IMR-90 (cell line): Measurements from ENCODE around the gene BICD1. TPM values are rescaled to one million over a fixed set of nuclear protein-coding genes. Genes with fewer than 3 reads are reported as not detected.

ENCODE experiments used
- ATAC-seq: fragments of 200-7000 bp; cut with Tn5 transposase; 2 replicates; pipeline ENCODE4 v1.9.1; 2020; ENCODE audit warnings: low read depth, mild to moderate bottlenecking, moderate library complexity
- BruUV-seq: library from RNA; stranded (reverse); fragments of 400-500 nt; replicated peaks from 2 replicates; lab custom pipeline; 2021; lab: Mats Ljungman, UMichigan
- CTCF ChIA-PET: fragments of 300-600 bp; formaldehyde crosslinking; extraction: SDS; loops from one replicate; lab custom pipeline; 2021; ENCODE audit warnings: antibody characterized with exemption; lab: Yijun Ruan, JAX
- POLR2A ChIA-PET: fragments of 300-600 bp; sonication (Branson Sonifier 250); formaldehyde crosslinking; loops from one replicate; lab custom pipeline; 2022; ENCODE audit warnings: antibody characterized with exemption; ENCODE audit not compliant: unreplicated experiment; lab: Charles Lee
- DNase-seq: peaks from one replicate; pipeline ENCODE4 v3.0.0; 2013
- H2AFZ ChIP-seq: replicated peaks from 2 replicates; pipeline ENCODE3; 2013; ENCODE audit warnings: low read length, mild to moderate bottlenecking; ENCODE audit not compliant: poor library complexity
- H2AK5ac ChIP-seq: 2 replicates; pipeline ENCODE4 v1.6.1; 2013; ENCODE audit warnings: low read depth, low read length, inconsistent platforms
- H2AK9ac ChIP-seq: replicated peaks from 2 replicates; pipeline ENCODE3; 2013; ENCODE audit warnings: mild to moderate bottlenecking, low read depth, low read length, moderate library complexity; ENCODE audit not compliant: poor library complexity
- H2BK120ac ChIP-seq: 2 replicates; pipeline ENCODE4 v1.6.1; 2013; ENCODE audit warnings: low read depth, low read length, inconsistent platforms
- H2BK15ac ChIP-seq: 3 replicates; pipeline ENCODE4 v1.6.1; 2013; ENCODE audit warnings: low read depth, low read length, inconsistent platforms
- H2BK20ac ChIP-seq: 2 replicates; pipeline ENCODE4 v1.6.1; 2013; ENCODE audit warnings: low read depth, mild to moderate bottlenecking, inconsistent platforms, low read length, moderate library complexity
- H2BK5ac ChIP-seq: 2 replicates; pipeline ENCODE4 v1.6.1; 2013; ENCODE audit warnings: mild to moderate bottlenecking, low read depth, low read length, inconsistent platforms; ENCODE audit not compliant: poor library complexity, severe bottlenecking
- H3K14ac ChIP-seq: replicated peaks from 2 replicates; pipeline ENCODE4 v1.6.1; 2013; ENCODE audit warnings: low read depth, low read length, inconsistent platforms
- H3K18ac ChIP-seq: 2 replicates; pipeline ENCODE4 v1.6.1; 2013; ENCODE audit warnings: low read depth, low read length, control low read depth
- H3K23ac ChIP-seq: 2 replicates; pipeline ENCODE4 v1.6.1; 2013; ENCODE audit warnings: low read depth, low read length, inconsistent platforms
- H3K27ac ChIP-seq: 2 replicates; pipeline ENCODE4 v1.5.1; 2013; ENCODE audit warnings: mild to moderate bottlenecking, control low read depth, low read length; ENCODE audit not compliant: insufficient read depth
- H3K27me3 ChIP-seq: 2 replicates; pipeline ENCODE4 v1.6.1; 2013; ENCODE audit warnings: low read length; ENCODE audit not compliant: control insufficient read depth, insufficient read depth
- H3K36me3 ChIP-seq: 2 replicates; pipeline ENCODE4 v1.6.1; 2013; ENCODE audit warnings: low read length, mixed read lengths; ENCODE audit not compliant: control insufficient read depth, insufficient read depth
- H3K4ac ChIP-seq: 2 replicates; pipeline ENCODE4 v1.6.1; 2013; ENCODE audit warnings: low read depth, low read length, inconsistent platforms
- H3K4me1 ChIP-seq: 2 replicates; pipeline ENCODE4 v1.6.1; 2013; ENCODE audit warnings: low read length, mixed read lengths; ENCODE audit not compliant: control insufficient read depth, insufficient read depth
- H3K4me2 ChIP-seq: 2 replicates; pipeline ENCODE4 v1.6.1; 2013; ENCODE audit warnings: low read depth, mild to moderate bottlenecking, control low read depth, low read length, moderate library complexity
- H3K4me3 ChIP-seq: 2 replicates; pipeline ENCODE4 v1.5.1; 2013; ENCODE audit warnings: low read depth, mild to moderate bottlenecking, control low read depth, low read length, moderate library complexity; ENCODE audit not compliant: insufficient read depth
- H3K56ac ChIP-seq: 2 replicates; pipeline ENCODE4 v1.6.1; 2013; ENCODE audit warnings: low read length, inconsistent platforms; ENCODE audit not compliant: insufficient read depth; ENCODE audit errors: extremely low read depth
- H3K79me1 ChIP-seq, 2 experiments: 2 replicates each; pipeline ENCODE4 v1.6.1; 2013; ENCODE audit warnings: low read length in 2 of 2, inconsistent platforms in 1 of 2, low read depth in 1 of 2
- H3K9ac ChIP-seq: 2 replicates; pipeline ENCODE4 v1.6.1; 2013; ENCODE audit warnings: low read depth, low read length, control low read depth
- H3K9me1 ChIP-seq: 2 replicates; pipeline ENCODE4 v1.6.1; 2013; ENCODE audit warnings: low read length, inconsistent platforms; ENCODE audit not compliant: insufficient read depth
- H3K9me3 ChIP-seq: 2 replicates; pipeline ENCODE4 v1.6.1; 2013; ENCODE audit warnings: low read length; ENCODE audit not compliant: control insufficient read depth, insufficient read depth
- H4K20me1 ChIP-seq: 2 replicates; pipeline ENCODE4 v1.6.1; 2013; ENCODE audit warnings: low read length, inconsistent platforms; ENCODE audit not compliant: insufficient read depth
- H4K5ac ChIP-seq: 2 replicates; pipeline ENCODE4 v1.6.1; 2013; ENCODE audit warnings: mild to moderate bottlenecking, low read depth, low read length, control low read depth
- H4K8ac ChIP-seq, 2 experiments: 2 replicates each; pipeline ENCODE4 v1.6.1; 2013; ENCODE audit warnings: low read depth in 2 of 2, low read length in 2 of 2, control low read depth in 1 of 2, inconsistent platforms in 1 of 2
- H4K91ac ChIP-seq: 2 replicates; pipeline ENCODE4 v1.6.1; 2013; ENCODE audit warnings: low read depth, low read length, inconsistent platforms; ENCODE audit not compliant: insufficient read depth
- BHLHE40 ChIP-seq: fragments of 150-350 bp; IDR thresholded peaks from 2 replicates; pipeline ENCODE4 v1.6.1; 2016; ENCODE audit warnings: mild to moderate bottlenecking, low read depth, low read length
- CEBPB ChIP-seq: IDR thresholded peaks from 2 replicates; pipeline ENCODE4 v1.6.1; 2012; ENCODE audit warnings: low read depth, low read length, improper control_type of control experiment
- CHD1 ChIP-seq: IDR thresholded peaks from 2 replicates; pipeline ENCODE4 v1.6.1; 2012; ENCODE audit warnings: low read depth, low read length, improper control_type of control experiment
- CTCF ChIP-seq: conservative IDR thresholded peaks from 2 replicates; pipeline ENCODE4 v1.5.1; 2012; ENCODE audit warnings: mild to moderate bottlenecking, low read depth, low read length, improper control_type of control experiment
- ELK1 ChIP-seq: fragments of 150-350 bp; IDR thresholded peaks from 2 replicates; pipeline ENCODE4 v1.6.1; 2016; ENCODE audit warnings: low read depth, mild to moderate bottlenecking, low read length, moderate library complexity, borderline replicate concordance
- FOS ChIP-seq: fragments of 150-350 bp; IDR thresholded peaks from 2 replicates; pipeline ENCODE4 v1.6.1; 2016; ENCODE audit warnings: low read depth, low read length
- MAFK ChIP-seq: IDR thresholded peaks from 2 replicates; pipeline ENCODE4 v1.6.1; 2012; ENCODE audit warnings: low read depth, low read length, improper control_type of control experiment
- MAZ ChIP-seq: IDR thresholded peaks from 2 replicates; pipeline ENCODE4 v1.6.1; 2012; ENCODE audit warnings: low read depth, mild to moderate bottlenecking, low read length, improper control_type of control experiment, moderate library complexity, borderline replicate concordance
- NFE2L2 ChIP-seq: fragments of 150-350 bp; IDR thresholded peaks from 2 replicates; pipeline ENCODE4 v1.6.1; 2016; ENCODE audit warnings: low read depth, mild to moderate bottlenecking, low read length
- RAD21 ChIP-seq: IDR thresholded peaks from 2 replicates; pipeline ENCODE4 v1.6.1; 2012; ENCODE audit warnings: low read length, improper control_type of control experiment
- RCOR1 ChIP-seq: IDR thresholded peaks from 2 replicates; pipeline ENCODE4 v1.6.1; 2012; ENCODE audit warnings: mild to moderate bottlenecking, low read length, improper control_type of control experiment; ENCODE audit not compliant: insufficient replicate concordance
- RFX5 ChIP-seq: IDR thresholded peaks from 2 replicates; pipeline ENCODE4 v1.8.0; 2012; ENCODE audit warnings: low read depth, mild to moderate bottlenecking, low read length, moderate library complexity
- SMC3 ChIP-seq: fragments of 150-350 bp; IDR thresholded peaks from 2 replicates; pipeline ENCODE4 v1.6.1; 2016; ENCODE audit warnings: low read depth, mild to moderate bottlenecking, antibody characterized with exemption, low read length, moderate library complexity
- USF2 ChIP-seq: fragments of 150-350 bp; IDR thresholded peaks from 2 replicates; pipeline ENCODE4 v1.6.1; 2017; ENCODE audit warnings: mild to moderate bottlenecking, antibody characterized with exemption, low read length, low read depth
- WGBS, 2 experiments: methylation state at CpG; one replicate each; pipeline versions ENCODE4 v1.1.5 to v1.1.7; 2013; ENCODE audit warnings: missing lambda C conversion rate in 2 of 2; ENCODE audit not compliant: insufficient read length in 1 of 2; ENCODE audit errors: extremely low coverage in 2 of 2; 5-methylcytosine and 5-hydroxymethylcytosine counted together
- dilution Hi-C: fragments of 300-500 bp; cut with HindIII; formaldehyde crosslinking; loops from one replicate; pipeline ENCODE4 v1.14.3; 2018; ENCODE audit warnings: low sequenced_read_pairs; ENCODE audit not compliant: unreplicated experiment
- in situ Hi-C: fragments of 300-500 bp; cut with MboI; formaldehyde crosslinking; loops from 3 replicates; pipeline ENCODE4 v1.14.3; 2019; ENCODE audit warnings: low sequenced_read_pairs, inconsistent platforms, mixed read lengths
- intact Hi-C: fragments of 100-400 bp; cut with micrococcal nuclease; formaldehyde crosslinking; loops from 2 replicates; pipeline ENCODE4 v1.10.0; 2022
- polyA plus RNA-seq, 3 experiments: library from polyadenylated mRNA; depleted of rRNA; stranded (reverse); fragments of >200 nt; gene quantifications; 2 replicates each; pipeline ENCODE4 v1.2.3, GENCODE V29; 2012; ENCODE audit warnings: low replicate concordance in 1 of 3
- total RNA-seq: library from RNA; depleted of rRNA; stranded (reverse); fragments of >200 nt; gene quantifications from 2 replicates; pipeline ENCODE4 v1.2.3, GENCODE V29; 2012

Gene BICD1
- total and polyA plus RNA-seq, 2 of the 4 experiments (the other 2 are of a cell fraction), result 17.2 to 21.8 TPM

- dilution Hi-C loops, result no loop called here
- no peak overlapping the region; the same call in 1 of the 2 replicates for H3K14ac ChIP-seq
- ChIA-PET CTCF (interaction anchor here (1.1 kb wide), 1 partner anchor 24 kb away, joined by 3 read pairs; no protein-coding TSS in a partner anchor), POLR2A (interaction anchor here (1.3 kb wide), 1 partner anchor 23 kb away, joined by 5 read pairs; the partner anchor contains the start of gene BICD1)
- no peak overlapping the region for H3K4me3 ChIP-seq
- peaks cover 4% of the 10 kb centered on the region; the same call in 1 of the 2 replicates for H3K4me1 ChIP-seq
- 83% methylated on average over 1 of the region's 9 CpGs; no CpG with 5 or more reads in 1 of the 2 experiments for WGBS, 2 experiments
- peak overlapping the region; percentile 63 for H2BK20ac ChIP-seq
- no peak overlapping the region for H3K56ac ChIP-seq
- H3K23ac ChIP-seq, result no peak overlapping the region
- H4K5ac ChIP-seq, result no peak overlapping the region
- no peak overlapping the region for H2AK9ac ChIP-seq
- peak overlapping the region; percentile 48; the same call in 1 of the 2 replicates for H2BK120ac ChIP-seq
- peak overlapping the region; percentile 44; the same call in 1 of the 2 replicates for H2AK5ac ChIP-seq
- no peaks in the 10 kb centered on the region for H3K9me3 ChIP-seq
- in situ Hi-C loops, result no loop called here
- H4K20me1 ChIP-seq, result no peaks in the 10 kb centered on the region
- H3K36me3 ChIP-seq, result no peaks in the 10 kb centered on the region
- peak overlapping the region in 1 of 2 experiments; percentile 46; a peak in 2 of 4 replicates for H4K8ac ChIP-seq
- peaks cover 8% of the 10 kb centered on the region for H3K9me1 ChIP-seq
- intact Hi-C loops, result no loop called here
- peak overlapping the region; percentile 31; the same call in 1 of the 3 replicates for H2BK15ac ChIP-seq
- no peaks in the 10 kb centered on the region for H3K79me1 ChIP-seq
- H2BK5ac ChIP-seq, result no peak overlapping the region
- ATAC-seq (peak; percentile 11; the same call in 1 of the 2 replicates), DNase-seq (no peak)
- no peak overlapping the region for H3K4me2 ChIP-seq
- no peak overlapping the region for H3K18ac ChIP-seq
- no peak overlapping the region for H3K9ac ChIP-seq
- H4K91ac ChIP-seq, result peak overlapping the region; percentile 22; the same call in 1 of the 2 replicates
- H3K4ac ChIP-seq, result peak overlapping the region; percentile 28; the same call in 1 of the 2 replicates
- H2AFZ ChIP-seq, result peak overlapping the region; percentile 23
- H3K27ac ChIP-seq, result no peak overlapping the region
- no TSS peak for BruUV-seq
- no peaks in the 10 kb centered on the region for H3K27me3 ChIP-seq
- TF ChIP-seq NFE2L2, result no peak
- TF ChIP-seq MAFK, result no peak
- TF ChIP-seq MAZ, result no peak
- TF ChIP-seq CEBPB, result no peak
- no peak for TF ChIP-seq FOS
- no peak for TF ChIP-seq RCOR1
- TF ChIP-seq SMC3, result no peak
- TF ChIP-seq CTCF, result no peak
- TF ChIP-seq RFX5, result no peak
- TF ChIP-seq ELK1, result no peak
- no peak for TF ChIP-seq BHLHE40
- no peak for TF ChIP-seq RAD21
- TF ChIP-seq CHD1, result no peak
- no peak for TF ChIP-seq USF2
Measured at GRCh38 chr12:32084017-32084688, 22.5 kb upstream of the BICD1 start.
